HG02970 (cell line): ENCODE results near the gene RIC8A.
A peak's percentile ranks its signal among the peaks of the same experiment; 100 is the strongest.
"Not testable (repeated sequence)": the region's sequence is repeated elsewhere in the genome, so short reads cannot be mapped to it uniquely, and the experiment has no call there.

ENCODE experiments used
- ATAC-seq: cut with Tn5 transposase; IDR thresholded peaks from one replicate; pipeline ENCODE4 v1.9.1; 2021; ENCODE audit warnings: mild to moderate bottlenecking, moderate library complexity, moderate number of reproducible peaks; ENCODE audit not compliant: unreplicated experiment, low FRiP score

Gene RIC8A

DNA sequence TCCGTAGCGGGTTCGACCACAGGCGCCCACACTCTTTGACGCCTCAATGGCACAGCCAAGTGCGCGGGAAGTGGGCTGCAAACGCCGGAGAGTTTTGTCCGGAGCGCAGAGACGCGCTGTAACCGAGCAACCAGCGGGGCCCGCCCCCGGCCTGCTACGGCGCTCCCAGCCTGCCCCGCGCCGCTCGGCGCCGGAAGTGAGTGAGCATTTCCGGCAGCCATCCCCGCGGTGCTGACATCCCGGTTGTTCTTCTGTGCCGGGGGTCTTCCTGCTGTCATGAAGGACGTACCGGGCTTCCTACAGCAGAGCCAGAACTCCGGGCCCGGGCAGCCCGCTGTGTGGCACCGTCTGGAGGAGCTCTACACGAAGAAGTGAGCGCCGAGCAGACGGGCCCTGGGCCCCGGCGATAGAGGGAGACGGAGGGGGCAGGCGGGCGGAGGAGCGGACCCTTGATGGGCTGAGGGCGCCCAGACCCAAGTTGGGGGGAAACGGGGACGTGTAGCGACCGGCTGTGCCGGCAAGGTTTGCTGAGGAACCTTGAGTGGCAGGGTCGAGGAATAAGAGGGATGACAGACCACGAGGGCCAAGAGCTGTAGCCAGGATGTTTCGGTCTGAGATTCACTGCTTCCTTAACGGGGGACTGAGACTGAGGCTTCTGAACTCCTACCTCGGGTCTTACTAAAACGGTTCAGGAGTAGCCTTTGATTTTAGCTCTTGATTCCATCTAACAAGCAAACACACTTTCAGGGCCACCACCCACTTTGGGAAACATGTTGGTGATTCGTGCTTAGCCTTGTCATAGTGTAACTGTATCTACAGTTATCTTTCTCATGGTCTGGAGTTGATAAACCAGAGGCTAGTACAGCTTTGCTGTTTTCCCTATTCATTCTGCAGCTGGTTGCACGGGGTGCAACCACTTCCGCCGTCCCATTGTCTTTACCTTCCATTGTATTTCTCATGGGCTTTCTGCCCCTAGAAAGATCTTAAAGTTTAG lies 29.6 kb downstream of the RIC8A start, which contains the start of gene PSMD13:
Gene PSMD13 (plus strand): TSS at position 203 of the 994 bp plus-strand sequence. CDS start 74 bp downstream, at position 277.
- peak; percentile 73 for ATAC-seq

DNA sequence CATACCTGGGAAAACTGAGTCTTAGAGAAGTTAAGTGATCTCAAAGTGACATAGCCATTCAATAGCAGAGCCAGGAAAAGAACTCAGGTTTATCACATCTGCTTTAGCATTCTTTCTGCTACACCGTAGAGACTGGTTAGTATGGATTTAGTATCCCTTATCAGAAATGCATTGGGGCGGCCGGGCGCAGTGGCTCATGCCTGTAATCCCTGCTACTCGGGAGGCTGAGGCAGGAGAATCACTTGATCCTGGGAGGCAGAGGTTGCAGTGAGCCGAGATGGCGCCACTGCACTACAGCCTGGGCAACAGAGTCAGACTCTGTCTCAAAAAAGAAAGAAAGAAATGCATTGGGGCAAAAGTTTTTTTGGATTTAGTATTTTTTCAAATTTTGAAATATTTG lies 30.8 kb downstream of the RIC8A start:
- ATAC-seq: not testable (repeated sequence)

DNA sequence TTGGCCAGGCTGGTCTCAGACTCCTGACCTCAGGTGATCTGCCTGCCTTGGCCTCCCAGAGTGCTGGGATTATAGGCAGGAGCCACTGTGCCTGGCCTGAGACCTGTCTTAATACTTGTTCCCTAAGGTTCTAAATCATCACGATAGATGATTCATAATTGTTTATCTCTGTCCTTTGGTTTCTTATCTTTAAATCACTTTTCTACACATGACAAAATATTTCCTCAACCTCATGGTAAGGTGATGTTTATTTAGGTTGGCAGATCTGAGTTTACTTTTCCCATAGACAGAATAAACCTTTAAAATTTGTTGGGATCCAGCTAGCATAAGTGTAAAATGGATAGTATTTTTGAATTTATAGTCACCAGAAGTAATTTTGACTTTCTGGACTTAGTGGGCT lies 32.8 kb downstream of the RIC8A start:
- ATAC-seq: no peak

GRCh38 chr11:241634-242033 lies 34.1 kb downstream of the RIC8A start:
- ATAC-seq: no peak

- no peak for ATAC-seq
These were observed 36.9 kb downstream of the RIC8A start for GRCh38 chr11:244376-244775.

GRCh38 chr11:249062-249461 lies 41.6 kb downstream of the RIC8A start:
- no peak for ATAC-seq

- ATAC-seq: no peak
These were observed 42.8 kb downstream of the RIC8A start for GRCh38 chr11:250274-250673.

GRCh38 chr11:250740-251299 lies 43.3 kb downstream of the RIC8A start:
- ATAC-seq: no peak

DNA sequence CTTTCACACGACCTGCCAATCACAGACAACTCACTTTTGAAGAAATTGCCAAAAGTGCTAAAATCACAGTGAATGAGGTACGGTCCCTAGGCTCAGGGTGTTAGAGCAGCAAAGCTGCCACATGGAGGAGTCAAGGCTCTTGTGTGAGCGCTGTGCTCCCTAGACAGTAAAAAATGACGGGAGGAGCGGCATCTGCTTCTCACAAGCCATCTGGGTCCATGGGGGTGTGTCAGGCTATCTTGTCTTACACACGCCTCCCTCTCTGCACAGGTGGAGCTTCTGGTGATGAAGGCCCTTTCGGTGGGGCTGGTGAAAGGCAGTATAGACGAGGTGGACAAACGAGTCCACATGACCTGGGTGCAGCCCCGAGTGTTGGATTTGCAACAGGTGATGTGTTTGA lies 44.0 kb downstream of the RIC8A start:
- ATAC-seq: no peak

- no peak for ATAC-seq
These were observed 45.2 kb downstream of the RIC8A start for GRCh38 chr11:252666-253065.

- ATAC-seq: no peak
These were observed 45.8 kb downstream of the RIC8A start for GRCh38 chr11:253160-253885.

- ATAC-seq: no peak
These were observed 46.4 kb downstream of the RIC8A start for GRCh38 chr11:253886-254270.

DNA sequence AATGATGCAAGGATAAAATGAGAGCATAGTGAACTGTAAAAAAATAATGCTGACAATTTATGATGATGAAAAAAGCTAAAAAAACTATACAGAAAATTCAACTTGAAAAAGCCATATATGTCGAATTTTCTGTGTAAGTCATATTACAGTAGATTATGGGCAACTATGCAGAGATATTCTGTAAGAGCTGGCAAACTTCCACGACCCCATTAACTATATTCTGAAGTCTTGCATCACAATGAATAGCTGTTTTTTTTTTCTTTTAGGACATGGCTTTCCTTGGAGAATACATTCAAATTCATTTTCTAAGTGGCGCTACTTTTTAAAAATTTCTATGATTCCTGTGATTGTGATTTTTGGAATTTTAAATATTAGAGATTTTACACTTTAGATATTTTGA lies 47.7 kb downstream of the RIC8A start:
- no peak for ATAC-seq

GRCh38 chr11:255816-256215 lies 48.3 kb downstream of the RIC8A start:
- no peak for ATAC-seq

DNA sequence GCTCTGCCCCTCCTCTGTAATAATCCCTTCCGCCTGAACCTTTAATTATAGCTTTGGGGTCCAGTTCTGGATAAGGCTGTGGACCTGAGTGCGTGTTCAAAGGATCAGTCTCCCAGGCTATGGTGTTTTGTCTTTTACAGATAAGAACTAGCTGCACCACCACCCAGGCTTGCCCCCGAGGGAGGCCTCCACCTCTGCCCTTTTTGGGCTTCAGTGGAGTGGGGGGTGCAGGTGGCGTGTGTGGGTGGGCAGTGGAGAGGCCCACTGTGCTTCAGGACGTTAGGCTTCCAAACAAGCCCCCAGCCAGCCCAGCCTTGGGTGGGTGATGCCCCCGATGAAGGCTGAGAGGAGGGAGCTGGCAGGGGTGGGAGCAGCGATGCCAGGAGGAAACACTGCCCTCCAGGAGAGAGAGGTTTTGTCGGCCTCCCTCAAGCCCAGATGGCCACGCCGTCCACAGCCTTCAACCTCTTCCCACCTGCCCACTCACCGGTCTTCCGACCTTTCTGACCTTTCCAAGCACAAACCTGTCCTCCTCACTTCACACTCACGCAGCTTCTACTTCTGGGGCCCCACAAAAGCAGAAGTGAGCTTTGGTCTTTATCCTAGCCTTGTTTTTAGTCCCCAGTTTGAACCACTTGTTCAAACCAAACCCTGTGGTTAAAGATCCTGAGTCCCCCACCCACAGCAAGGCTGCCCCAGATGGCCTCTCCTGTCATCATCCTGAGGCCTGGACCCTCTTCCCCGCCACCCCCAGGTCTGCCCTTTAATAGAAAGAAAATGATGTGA lies 49.6 kb downstream of the RIC8A start:
- ATAC-seq: no peak

- no peak for ATAC-seq
These were observed 50.4 kb downstream of the RIC8A start for GRCh38 chr11:257766-258493.

DNA sequence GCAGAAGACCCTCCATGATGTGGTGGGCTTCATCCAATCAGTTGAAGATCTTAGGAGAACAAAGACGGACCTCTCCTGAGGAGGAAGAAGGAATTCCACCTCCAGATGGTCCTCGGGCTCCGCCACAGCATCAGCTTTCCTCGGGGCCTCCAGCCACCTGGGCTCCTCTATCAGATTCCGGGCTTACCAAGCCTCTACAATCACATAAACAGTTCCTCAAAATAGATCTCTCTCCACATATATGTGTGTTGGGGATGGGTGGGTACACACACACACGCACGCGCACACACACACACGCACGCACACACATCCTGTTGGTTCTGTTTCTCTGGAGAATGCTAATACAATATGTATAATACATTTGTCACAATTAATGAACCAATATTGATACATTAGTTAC lies 51.9 kb downstream of the RIC8A start:
- no peak for ATAC-seq

- no peak for ATAC-seq
These were observed 54.1 kb downstream of the RIC8A start for GRCh38 chr11:261624-262023.
